ENCODE results near the gene LIPI.

DNA sequence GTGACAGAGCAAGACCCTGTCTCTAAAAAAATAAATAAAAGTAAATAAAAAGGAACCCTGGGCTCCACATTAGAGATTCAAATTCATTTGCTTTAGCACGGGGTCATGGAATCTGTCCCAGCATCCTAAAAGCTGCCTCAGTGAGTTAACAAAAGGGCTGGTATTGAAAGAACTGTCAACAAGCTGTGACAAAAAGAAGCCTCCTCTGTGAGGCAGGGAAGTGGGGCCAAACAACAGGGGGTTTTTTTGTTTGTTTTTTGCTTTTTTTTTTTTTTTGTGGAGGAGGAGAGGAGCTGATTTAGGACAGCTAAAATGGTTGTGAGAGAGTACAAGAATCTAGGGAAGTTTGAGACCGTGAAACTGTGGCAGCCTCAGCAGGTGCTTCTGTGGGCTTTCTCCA, 115.7 kb downstream of the LIPI start:
- TF ChIP-seq MYC (IDR thresholded peaks at IDR 0.05; ENCODE audit: insufficient read depth, insufficient read length, insufficient replicate concordance, low read length, severe bottlenecking) (no peak), ZNF207 (IDR thresholded peaks at IDR 0.05; ENCODE audit: borderline replicate concordance) (no peak)
